ENCODE results near the gene PTGER4.

GRCh38 chr5:40694433-40694832, 14.7 kb downstream of the PTGER4 start:
- TF ChIP-seq GRHL2 (CRISPR knock-in tag; IDR thresholded peaks at IDR 0.05; ENCODE audit: insufficient replicate concordance, severe bottlenecking) (no peak), CTCF (IDR thresholded peaks at IDR 0.05) (no peak)
